ENCODE results near the gene RAET1L.
"Not testable (repeated sequence)": the region's sequence is repeated elsewhere in the genome, so short reads cannot be mapped to it uniquely, and the experiment has no call there.

The RAET1L gene

GRCh38 chr6:150044621-150045145 is 19.4 kb upstream of the RAET1L start:
- no peak for DNase-seq (ENCODE audit: low read depth)

GRCh38 chr6:150043501-150044412 is 18.4 kb upstream of the RAET1L start:
- DNase-seq (ENCODE audit: low read depth): no peak

GRCh38 chr6:150043096-150043495 is 17.8 kb upstream of the RAET1L start:
- DNase-seq (ENCODE audit: low read depth): no peak

GRCh38 chr6:150038202-150039062 is 13.1 kb upstream of the RAET1L start:
- DNase-seq (ENCODE audit: low read depth): no peak

- DNase-seq (ENCODE audit: low read depth): no peak
Measured at GRCh38 chr6:150037526-150038201, 12.3 kb upstream of the RAET1L start.

GRCh38 chr6:150036081-150036480 is 10.7 kb upstream of the RAET1L start:
- DNase-seq (ENCODE audit: low read depth): no peak

- DNase-seq (ENCODE audit: low read depth): no peak
Measured at GRCh38 chr6:150033207-150033771, 8.0 kb upstream of the RAET1L start.

GRCh38 chr6:150032598-150032997 is 7.3 kb upstream of the RAET1L start:
- no peak for DNase-seq (ENCODE audit: low read depth)

GRCh38 chr6:150030611-150031010 is 5.3 kb upstream of the RAET1L start:
- no peak for DNase-seq (ENCODE audit: low read depth)

GRCh38 chr6:150029749-150030148 is 4.4 kb upstream of the RAET1L start:
- DNase-seq (ENCODE audit: low read depth): no peak

- DNase-seq (ENCODE audit: low read depth): no peak
Measured at GRCh38 chr6:150029276-150029675, 3.9 kb upstream of the RAET1L start.

- DNase-seq (ENCODE audit: low read depth): no peak
Measured at GRCh38 chr6:150028799-150029198, 3.5 kb upstream of the RAET1L start.

- no peak for DNase-seq (ENCODE audit: low read depth)
Measured at GRCh38 chr6:150027806-150028565, 2.7 kb upstream of the RAET1L start.

- DNase-seq (ENCODE audit: low read depth): no peak
Measured at GRCh38 chr6:150026976-150027805, 1.9 kb upstream of the RAET1L start.

- no peak for DNase-seq (ENCODE audit: low read depth)
Measured at GRCh38 chr6:150024646-150025155, 631 bp downstream of the RAET1L start.

- DNase-seq (ENCODE audit: low read depth): not testable (repeated sequence)
Measured at GRCh38 chr6:150024021-150024420, 1.3 kb downstream of the RAET1L start.

- DNase-seq (ENCODE audit: low read depth): not testable (repeated sequence)
Measured at GRCh38 chr6:150021870-150022269, 3.5 kb downstream of the RAET1L start.

GRCh38 chr6:150018846-150019580 is 6.3 kb downstream of the RAET1L start:
- no peak for DNase-seq (ENCODE audit: low read depth)

- not testable (repeated sequence) for DNase-seq (ENCODE audit: low read depth)
Measured at GRCh38 chr6:150017186-150017521, 8.2 kb downstream of the RAET1L start.

All from T-helper 22 cell (primary cell).